HFF-Myc (cell line): ENCODE data around the gene TGM2.

Source experiments
- DNase-seq: peaks from one replicate; pipeline ENCODE4 v3.0.0-alpha.2; 2011; ENCODE audit warnings: low read depth; ENCODE audit errors: extremely low read depth
- H3K4me3 ChIP-seq: replicated peaks from 2 replicates; pipeline ENCODE4 v1.5.1; 2011; ENCODE audit warnings: low read depth, mild to moderate bottlenecking, control low read depth, low read length
- CTCF ChIP-seq: IDR thresholded peaks from 2 replicates; pipeline ENCODE4 v1.5.1; 2012; ENCODE audit warnings: mild to moderate bottlenecking, low read depth, low read length, control low read depth; ENCODE audit errors: missing control alignments

Gene TGM2

GRCh38 chr20:38152621-38153221, 12.3 kb downstream of the TGM2 start:
- TF ChIP-seq CTCF = no peak
- no peak overlapping the region for H3K4me3 ChIP-seq
- DNase-seq = no peak

GRCh38 chr20:38152175-38152620, 12.9 kb downstream of the TGM2 start:
- no peak for DNase-seq
- TF ChIP-seq CTCF = no peak
- H3K4me3 ChIP-seq = no peak overlapping the region

- H3K4me3 ChIP-seq = no peak overlapping the region
- no peak for DNase-seq
- TF ChIP-seq CTCF = no peak
Measured at GRCh38 chr20:38151455-38151854, 13.6 kb downstream of the TGM2 start.

- no peak for TF ChIP-seq CTCF
- no peak for DNase-seq
- no peak overlapping the region for H3K4me3 ChIP-seq
Measured at GRCh38 chr20:38150335-38151170, 14.5 kb downstream of the TGM2 start.

- DNase-seq = no peak
- H3K4me3 ChIP-seq = no peak overlapping the region
- no peak for TF ChIP-seq CTCF
Measured at GRCh38 chr20:38148328-38149102, 16.6 kb downstream of the TGM2 start.

GRCh38 chr20:38147751-38148150, 17.3 kb downstream of the TGM2 start:
- no peak for DNase-seq
- TF ChIP-seq CTCF = no peak
- H3K4me3 ChIP-seq = no peak overlapping the region
